ENCODE measurements around the gene SSC4D.

DNA sequence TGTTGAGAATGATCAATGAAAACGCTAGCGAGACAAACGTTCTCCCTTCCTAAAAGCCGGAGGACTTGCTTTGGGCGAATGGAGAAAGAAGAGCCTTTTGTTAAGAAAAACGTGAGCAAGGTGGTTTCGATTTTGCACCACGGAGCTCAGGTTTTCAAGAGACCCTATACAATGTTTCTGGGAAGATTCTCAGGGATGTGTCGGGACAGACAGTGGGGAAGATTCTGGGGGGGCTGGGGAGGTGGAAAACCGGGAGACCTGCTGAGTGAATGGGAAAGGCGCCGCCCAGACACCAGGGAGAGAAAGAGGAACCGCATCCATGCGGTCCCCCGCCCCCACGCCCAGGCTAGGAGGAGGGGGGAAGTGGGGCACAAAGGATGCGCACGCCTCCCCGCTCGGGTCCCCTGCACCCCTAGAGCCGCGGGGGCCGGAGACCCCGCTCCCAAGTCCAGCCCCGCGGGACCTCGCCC, 51.5 kb downstream of the SSC4D start:
- TF ChIP-seq POLR2A (IDR thresholded peaks at IDR 0.05), result no peak
- TF ChIP-seq, protein P1, sequence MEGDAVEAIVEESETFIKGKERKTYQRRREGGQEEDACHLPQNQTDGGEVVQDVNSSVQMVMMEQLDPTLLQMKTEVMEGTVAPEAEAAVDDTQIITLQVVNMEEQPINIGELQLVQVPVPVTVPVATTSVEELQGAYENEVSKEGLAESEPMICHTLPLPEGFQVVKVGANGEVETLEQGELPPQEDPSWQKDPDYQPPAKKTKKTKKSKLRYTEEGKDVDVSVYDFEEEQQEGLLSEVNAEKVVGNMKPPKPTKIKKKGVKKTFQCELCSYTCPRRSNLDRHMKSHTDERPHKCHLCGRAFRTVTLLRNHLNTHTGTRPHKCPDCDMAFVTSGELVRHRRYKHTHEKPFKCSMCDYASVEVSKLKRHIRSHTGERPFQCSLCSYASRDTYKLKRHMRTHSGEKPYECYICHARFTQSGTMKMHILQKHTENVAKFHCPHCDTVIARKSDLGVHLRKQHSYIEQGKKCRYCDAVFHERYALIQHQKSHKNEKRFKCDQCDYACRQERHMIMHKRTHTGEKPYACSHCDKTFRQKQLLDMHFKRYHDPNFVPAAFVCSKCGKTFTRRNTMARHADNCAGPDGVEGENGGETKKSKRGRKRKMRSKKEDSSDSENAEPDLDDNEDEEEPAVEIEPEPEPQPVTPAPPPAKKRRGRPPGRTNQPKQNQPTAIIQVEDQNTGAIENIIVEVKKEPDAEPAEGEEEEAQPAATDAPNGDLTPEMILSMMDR (IDR thresholded peaks at IDR 0.05), result no peak
